ENCODE measurements around the gene FAM98B.
A peak's percentile ranks its signal among the peaks of the same experiment; 100 is the strongest.
"Not testable (repeated sequence)": the region's sequence is repeated elsewhere in the genome, so short reads cannot be mapped to it uniquely, and the experiment has no call there.

FAM98B gene

GRCh38 chr15:38453971-38454695 is at the start of gene FAM98B:
FAM98B (plus strand) TSS chr15:38454127; CDS start chr15:38454162, 35 bp downstream.
- peak; percentile 46 to 93 (median 82) for DNase-seq

DNA sequence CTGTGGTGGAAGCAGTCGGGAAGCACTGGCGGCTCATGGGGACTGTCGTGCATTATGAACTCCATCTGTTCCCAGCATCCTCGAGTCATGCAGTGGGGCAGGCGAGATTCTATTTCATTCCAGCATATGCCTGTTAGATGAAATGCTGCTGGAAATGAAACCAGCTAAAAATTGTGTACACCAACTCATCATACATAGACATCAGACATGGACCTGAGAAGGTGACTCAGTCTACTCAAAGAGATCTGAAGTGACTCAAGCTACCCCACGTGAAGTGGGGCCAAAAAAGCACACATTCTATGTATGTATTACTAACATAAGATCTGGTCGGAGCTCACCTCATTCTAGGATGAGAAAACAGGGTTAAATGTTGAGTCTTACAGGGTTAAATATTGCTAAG is 47.5 kb upstream of the FAM98B start:
- DNase-seq: no peak

DNA sequence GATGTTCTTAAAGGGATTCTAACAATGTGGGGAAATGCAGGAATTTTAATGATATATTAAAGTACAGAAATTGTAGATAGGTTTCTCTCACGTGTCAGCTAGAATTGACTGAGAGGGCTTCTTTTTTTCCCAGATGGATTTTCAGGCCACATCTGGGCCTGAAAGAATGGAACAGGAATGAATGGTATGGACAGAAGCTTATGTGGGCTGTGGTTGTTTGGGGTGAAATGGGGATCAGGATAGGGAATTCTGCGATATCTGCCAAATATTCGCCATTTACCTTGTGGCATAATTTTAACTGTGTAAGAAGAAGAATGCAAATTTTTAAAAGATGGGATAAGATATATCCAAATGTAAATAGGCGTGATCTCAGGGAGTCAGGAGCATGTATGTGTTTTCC is 45.4 kb upstream of the FAM98B start:
- DNase-seq: no peak

GRCh38 chr15:38411902-38412301 is 42.0 kb upstream of the FAM98B start:
- DNase-seq: no peak

DNA sequence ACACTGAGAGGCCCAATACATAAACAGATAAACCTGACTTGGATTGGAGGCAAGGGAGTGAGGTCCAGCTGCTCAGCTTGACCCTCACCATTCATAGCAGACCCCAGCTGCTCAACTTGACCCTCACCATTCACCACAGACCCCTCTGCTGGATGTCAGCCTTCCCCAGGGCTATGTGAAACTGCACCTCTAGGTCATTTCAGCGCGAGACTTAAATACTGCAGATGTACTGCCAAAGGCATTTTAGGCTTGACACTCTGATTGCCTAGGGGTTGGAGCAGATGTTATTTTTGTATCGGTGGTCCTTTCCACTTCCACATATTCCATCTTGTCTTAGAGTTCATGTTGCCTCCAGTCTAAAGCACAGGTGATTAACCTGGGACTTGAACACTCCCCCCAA is 41.5 kb upstream of the FAM98B start:
- no peak for DNase-seq

DNA sequence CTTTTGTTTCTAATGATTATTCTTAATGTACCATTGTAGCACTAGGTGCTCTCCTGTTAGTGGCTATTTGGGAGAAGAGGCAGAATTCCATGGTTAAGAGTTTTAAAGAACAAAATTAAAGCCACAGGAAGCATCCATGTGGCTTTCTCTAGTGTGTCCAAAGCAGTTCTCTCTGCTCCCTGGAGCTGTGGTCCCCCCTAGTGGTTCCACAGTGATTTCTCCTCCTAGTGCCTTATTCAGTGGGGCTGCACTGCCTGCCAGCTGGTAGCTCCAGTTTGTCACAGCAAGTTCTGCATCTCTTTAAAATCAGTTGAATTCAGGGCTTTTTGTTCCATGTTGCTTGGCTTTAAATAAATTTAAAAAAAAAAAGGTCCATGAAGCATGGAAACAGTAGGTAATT is 39.6 kb upstream of the FAM98B start:
- DNase-seq: peak in 6 of 14 donors; percentile 1 to 28 (median 7)

- DNase-seq: no peak
Measured at GRCh38 chr15:38421069-38421690, 32.7 kb upstream of the FAM98B start.

GRCh38 chr15:38424101-38424552 is 29.8 kb upstream of the FAM98B start:
- DNase-seq: no peak

DNA sequence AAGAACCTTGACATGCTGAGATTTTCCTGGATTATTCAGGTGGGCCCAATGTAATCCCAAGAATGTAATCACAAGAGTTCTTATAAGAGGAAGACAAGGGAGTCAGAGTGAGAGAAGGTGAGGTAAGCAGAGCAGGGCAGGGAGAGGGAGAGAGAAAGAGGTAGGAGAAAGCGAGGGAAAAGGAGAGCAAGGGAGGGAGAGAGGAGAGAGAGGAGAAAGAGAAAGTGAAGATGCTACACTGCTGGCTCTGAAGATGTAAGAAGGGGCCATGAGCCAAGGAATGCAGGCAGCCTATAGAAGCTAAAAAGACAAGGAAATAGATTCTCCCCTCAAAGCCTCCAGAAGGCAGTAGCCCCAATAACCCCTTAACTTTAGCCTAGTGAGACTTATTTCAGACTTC is 28.7 kb upstream of the FAM98B start:
- DNase-seq: no peak

- no peak for DNase-seq
Measured at GRCh38 chr15:38427380-38427779, 26.5 kb upstream of the FAM98B start.

- no peak for DNase-seq
Measured at GRCh38 chr15:38430106-38430760, 23.7 kb upstream of the FAM98B start.

GRCh38 chr15:38436993-38437392 is 16.9 kb upstream of the FAM98B start:
- no peak for DNase-seq

DNA sequence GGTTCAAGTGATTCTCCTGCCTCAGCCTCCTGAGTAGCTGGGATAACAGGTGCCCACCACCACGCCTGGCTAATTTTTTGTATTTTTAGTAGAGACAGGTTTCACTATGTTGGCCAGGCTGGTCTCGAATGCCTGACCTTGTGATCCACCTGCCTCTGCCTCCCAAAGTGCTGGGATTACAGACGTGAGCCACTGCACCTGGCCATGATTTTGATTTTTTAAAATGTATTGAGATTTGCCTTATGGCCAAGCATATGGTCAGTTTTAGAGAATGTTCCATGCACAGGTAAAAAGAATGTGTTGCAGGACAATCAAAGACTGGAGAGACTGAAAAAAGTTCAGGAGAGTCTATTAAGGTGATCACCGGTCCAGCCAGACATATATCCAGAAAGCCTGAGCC is 16.3 kb upstream of the FAM98B start:
- DNase-seq: not testable (repeated sequence)

DNA sequence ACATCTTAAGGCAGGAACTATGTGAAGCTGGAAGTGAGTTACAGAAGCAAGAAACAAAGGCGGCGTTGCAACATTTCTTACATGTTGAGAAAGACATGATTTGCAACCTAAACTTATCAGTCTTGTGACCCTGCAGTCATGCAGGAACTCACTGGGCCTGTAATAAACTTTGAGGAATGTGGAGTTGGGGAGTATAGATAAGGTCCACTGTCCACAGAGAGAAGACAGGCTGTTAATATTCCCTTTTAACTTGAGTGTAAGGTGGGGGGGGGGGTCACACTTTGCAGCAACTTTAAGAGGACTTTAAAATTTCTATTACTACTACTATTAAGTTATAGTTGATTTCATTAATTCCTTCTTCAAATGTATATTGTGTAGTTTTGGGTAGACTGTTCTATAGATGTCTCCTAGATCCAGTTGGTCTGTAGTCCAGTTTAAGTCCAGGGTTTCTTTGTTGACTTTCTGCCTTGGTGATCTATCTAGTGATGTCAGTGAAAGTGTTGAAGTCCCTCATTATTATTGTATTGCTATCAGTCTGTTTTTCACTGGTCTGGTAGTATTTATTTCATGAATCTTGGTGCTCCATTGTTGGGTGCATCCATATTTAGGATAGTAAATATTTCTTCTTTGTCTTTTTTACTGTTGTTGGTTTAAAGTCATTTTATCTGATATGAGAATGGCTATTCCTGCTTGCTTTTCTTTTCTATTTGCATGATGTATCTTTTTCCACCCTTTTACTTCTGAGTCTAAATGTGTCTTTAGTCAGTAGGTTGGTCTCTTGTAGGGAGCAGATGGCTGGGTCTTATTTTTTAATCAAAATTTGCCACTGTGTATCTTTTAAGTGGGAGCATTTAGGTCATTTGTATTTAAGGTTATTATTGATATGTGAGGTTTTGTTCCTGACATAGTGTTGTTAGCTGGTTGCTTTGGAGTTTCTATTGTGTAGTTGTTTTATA is 15.6 kb upstream of the FAM98B start:
- no peak for DNase-seq

DNA sequence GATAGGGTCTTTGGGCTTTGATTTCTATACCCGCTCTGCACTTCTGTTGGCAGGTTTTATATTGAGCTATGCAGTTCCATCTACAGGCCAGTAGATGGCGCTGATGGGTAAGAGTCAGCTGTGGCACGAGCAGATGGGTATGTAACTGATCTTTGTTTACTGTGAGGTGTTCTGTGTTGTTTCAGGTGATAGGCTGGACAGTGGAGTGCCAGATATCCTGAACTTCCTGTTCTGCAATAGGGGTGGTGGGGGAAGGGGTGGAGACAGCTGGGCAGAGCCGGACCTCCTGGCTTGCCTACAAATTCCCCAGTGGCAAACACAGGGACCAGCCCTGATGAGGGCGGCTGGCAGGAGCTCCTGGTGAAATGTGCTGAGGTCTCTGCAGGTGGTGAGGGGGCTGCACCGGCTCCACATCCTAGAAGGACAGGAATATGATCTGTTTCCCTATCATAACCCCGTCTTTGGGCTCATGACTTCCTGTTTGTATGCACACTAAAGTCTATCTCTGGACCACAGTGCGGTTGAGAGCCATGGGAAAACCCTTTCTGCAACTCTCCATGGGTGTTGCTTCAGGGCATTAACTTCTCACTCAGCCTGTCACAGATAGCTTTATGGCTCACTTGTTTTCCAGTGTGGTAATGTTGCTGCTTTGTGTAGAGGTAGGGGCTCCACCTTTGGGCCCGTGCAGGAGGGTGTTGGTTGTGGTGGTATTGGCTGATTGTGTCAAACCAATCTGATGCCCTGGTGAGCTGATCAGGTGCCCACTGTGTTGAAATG is 13.4 kb upstream of the FAM98B start:
- peak in 7 of 14 donors; percentile 6 to 43 (median 15) for DNase-seq

DNA sequence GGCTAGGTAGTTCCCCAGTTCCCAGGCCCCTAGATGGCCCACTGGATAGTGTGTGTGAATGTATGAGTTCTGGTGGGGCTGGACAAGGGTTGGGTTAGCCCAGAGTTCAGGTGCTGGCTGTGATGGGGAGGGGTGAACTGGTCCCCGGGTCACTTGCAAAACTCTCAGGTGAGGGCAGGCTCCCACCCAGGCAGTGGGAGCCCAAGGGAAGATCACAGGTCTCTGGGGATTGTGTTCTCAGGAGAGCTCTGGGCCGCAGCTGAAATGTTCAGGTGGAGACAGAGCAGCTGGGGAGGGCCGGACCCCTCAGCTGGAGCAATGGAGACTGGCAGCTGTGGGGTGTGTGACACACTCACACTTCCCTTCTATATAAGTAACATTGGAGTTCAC is 12.8 kb upstream of the FAM98B start:
- no peak for DNase-seq

GRCh38 chr15:38454696-38455090 is 766 bp downstream of the FAM98B start:
- no peak for DNase-seq

GRCh38 chr15:38455092-38455491 is 1.2 kb downstream of the FAM98B start:
- DNase-seq: no peak

DNA sequence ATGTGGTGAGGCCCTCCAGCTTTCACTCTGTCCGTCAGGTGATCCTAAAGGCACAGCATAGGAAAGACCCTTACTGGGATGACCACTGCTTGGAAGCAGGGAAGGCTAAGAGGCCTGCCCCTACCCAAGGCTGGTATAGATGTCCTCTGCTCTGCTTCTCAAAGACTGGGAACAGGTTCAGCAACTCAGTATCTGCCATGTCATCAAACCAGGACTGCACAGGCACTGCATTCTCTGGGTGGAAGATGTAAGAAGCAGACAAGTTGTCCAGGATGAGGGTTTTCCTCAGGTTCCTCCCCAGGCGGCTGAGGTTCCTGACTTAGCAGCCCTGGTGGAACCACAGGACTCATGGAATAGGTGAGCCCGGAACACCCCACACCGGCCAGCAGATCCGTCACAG is 4.7 kb downstream of the FAM98B start:
- no peak for DNase-seq

DNA sequence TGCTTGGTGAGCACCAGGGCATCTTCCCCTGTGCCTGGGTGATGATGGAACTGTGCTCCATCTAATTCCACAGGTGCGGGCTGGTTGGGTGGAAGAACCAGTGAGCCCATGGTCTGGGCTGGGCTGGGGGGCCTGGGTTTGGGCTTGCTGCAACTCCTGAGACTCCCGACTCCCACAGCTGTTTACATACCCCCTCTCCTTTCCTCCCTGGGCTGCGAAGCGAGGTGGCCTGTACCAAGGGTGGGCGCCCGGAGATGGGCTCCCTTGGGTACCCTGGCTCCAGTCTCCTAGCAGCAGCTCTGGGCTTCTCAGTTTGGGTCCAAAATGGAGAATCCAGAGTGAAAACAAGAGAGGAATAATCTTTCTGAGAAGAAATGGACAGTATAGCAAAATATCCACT is 5.6 kb downstream of the FAM98B start:
- DNase-seq: no peak

- no peak for DNase-seq
Measured at GRCh38 chr15:38460543-38460942, 6.6 kb downstream of the FAM98B start.
